A673 (cell line): ENCODE data around the gene PTGDS.

Source experiments
- CTCF ChIP-seq: fragments of 300-800, 200-600 bp; sonication (generic); conservative IDR thresholded peaks from 2 replicates; pipeline ENCODE4 v1.5.1; 2017; ENCODE audit warnings: low read depth, mild to moderate bottlenecking, antibody characterized with exemption, low read length, moderate library complexity, mixed read lengths
- EZH2 ChIP-seq: fragments of 200-600 bp; sonication (generic); IDR thresholded peaks from 2 replicates; pipeline ENCODE4 v1.6.1; 2017; ENCODE audit warnings: borderline replicate concordance, low read depth, mild to moderate bottlenecking, mixed read lengths, antibody characterized with exemption, low read length; ENCODE audit not compliant: poor library complexity, severe bottlenecking

- TF ChIP-seq CTCF (no peak), EZH2 (no peak)
These were observed 49.1 kb downstream of the PTGDS start for GRCh38 chr9:137026384-137026783.
